Activated CD4-positive, alpha-beta T cell treated with anti-CD3 and anti-CD28 coated beads, Interleukin-10, Interleukin-2, amounts not matched to agents 100 ng/mL and 50 ng/mL, durations not matched to agents 16 hours and 8 hours (primary cell): Measurements from ENCODE around the gene CTTNBP2.

Experiments used
- DNase-seq: peaks from one replicate; pipeline ENCODE4 v3.0.0-alpha.2; 2020

CTTNBP2 gene

DNA sequence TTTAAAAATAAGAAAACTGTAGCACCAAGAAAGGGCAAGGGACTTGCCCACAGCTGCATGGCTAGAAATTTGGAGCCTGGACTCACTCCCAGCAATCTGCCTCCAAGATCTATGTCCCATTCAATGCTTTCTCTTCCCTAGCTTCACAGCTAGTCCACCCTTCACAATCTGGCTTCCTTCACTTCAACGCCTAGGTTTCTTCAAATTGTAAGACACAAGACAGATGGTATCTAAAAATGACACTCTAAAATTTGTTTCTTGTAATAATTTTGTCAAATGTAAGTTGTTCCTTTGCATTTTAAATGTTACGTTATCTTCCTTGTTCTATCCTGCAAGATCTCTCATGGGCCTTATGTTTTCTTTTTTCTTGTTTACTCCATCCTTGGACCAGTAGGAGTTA lies 48.6 kb downstream of the CTTNBP2 start:
- no peak for DNase-seq

DNA sequence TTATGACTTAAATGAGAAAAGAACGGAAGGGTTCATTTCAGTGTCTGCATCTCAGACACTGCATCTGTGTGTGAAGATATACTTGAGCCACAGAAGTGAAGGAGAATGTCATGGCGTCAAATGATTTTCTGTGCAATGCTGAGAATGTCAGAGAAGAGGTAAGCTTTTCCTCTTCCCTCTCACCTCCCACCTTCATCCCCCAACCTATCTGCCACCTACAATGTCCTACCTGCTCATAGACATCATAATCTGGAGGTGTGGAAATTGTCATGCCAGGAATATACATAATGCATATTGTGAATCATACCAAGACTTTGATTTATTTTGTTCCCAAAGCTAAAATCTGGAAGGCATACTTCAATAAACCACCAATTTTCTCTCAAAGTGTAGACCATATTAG lies 53.7 kb downstream of the CTTNBP2 start:
- no peak for DNase-seq

DNA sequence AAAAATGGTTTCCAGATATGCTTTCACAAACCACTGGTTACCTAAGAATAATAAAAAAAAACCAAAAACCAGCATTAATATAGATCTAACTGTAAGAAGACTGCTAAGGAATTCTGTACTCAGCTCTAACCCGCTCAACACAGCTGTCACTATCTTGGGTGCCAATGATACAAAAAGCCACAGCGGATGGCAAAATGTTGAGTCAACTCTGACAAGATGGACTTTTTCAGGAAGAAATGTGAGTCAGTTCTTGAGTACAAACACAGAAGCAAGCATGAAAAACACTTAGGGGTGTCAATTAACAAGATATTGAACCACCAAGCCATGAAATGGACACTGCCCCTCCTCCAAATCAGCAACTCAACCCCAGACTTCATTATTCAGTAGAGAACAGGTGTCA lies 55.0 kb downstream of the CTTNBP2 start:
- no peak for DNase-seq

DNA sequence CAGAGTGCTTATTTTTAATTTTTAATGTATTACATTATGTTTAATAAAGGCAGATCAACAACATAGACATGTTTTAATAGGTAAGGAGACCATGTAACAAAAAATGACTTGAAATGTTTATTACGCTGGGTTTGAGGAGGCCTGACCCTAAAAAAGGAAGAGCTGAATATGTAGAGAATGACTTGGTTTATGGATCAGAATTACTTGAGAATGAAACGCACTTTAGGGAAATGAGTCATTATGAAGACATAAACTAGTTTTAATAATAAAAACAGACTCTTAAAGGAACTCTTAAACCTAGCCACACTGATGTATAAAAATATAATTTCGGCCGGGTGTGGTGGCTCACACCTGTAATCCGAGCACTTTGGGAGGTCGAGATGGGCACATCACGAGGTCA lies 56.5 kb downstream of the CTTNBP2 start:
- DNase-seq: no peak

DNA sequence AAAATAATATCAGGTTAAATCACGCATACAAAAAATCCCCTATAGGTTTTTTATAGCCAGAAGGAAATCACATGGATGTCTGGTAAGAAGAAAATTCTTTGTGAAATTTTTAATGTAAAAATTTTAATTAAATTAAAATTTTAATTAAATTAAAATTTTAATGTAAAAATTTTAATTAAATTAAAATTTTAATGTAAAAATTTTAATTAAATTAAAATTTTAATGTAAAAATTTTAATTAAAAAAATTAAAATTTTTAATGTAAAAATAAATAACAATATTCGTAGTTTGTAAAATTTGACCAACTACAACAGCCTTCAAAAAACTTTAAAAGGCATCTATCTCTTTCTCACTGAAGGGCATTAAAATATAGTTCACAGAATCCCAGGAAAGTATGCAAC lies 61.5 kb downstream of the CTTNBP2 start:
- DNase-seq: no peak

DNA sequence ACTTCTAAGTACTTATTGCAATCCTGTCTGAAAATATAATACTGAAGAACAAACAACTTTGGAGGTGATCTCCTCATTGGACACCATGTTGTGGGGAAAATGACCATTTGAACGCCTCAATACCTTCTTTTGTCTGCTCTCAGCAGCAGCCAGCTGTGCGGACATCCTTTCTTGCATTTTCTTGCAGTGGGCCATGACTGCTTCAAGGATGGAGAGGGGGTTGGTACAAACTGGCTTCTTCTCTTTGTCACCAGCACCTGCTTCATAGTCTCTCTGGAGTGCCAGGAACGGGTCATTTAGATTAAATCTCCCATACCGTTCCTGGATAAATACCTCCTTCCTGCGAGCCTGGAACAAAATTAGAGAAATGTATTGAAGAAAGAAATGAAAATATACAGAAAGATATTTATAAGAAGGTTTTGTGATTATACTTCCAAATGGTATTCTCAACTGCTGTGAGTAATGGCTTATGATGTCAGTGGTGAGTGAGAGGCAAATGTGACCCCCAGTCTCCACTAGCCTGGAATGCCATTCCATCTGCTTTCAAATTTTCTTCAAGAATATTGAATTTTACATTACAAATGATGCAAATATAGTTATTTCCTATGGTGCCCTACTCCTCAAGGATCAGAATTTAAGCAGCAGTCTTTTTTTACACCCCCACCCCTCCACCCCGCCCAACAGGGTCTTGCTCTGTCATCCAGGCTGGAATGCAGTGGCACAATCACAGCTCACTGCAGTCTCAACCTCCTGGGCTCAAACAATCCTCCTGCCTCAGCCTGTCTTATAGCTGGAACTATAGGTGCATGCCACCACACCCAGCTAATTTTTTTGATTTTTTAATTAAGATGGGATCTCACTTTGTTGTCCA lies 62.4 kb downstream of the CTTNBP2 start:
- no peak for DNase-seq

DNA sequence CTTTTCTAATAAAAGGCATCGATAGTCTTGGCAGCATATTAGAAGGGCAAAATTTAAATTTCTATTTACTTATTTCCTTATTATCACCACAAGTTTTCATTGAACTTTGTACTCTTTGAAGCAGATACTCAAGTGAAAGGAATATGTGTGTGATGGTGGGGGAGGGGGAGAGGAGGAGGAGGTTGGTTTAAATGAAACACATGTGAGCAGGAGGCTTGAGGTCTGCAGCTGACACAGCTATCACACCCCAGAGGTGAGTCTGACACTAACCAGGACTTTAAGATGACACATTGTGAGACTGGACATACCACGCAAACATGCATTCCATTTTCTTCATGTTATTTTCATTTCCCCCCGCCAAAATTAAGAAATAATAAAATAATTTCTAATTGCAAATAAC lies 63.3 kb downstream of the CTTNBP2 start:
- no peak for DNase-seq

DNA sequence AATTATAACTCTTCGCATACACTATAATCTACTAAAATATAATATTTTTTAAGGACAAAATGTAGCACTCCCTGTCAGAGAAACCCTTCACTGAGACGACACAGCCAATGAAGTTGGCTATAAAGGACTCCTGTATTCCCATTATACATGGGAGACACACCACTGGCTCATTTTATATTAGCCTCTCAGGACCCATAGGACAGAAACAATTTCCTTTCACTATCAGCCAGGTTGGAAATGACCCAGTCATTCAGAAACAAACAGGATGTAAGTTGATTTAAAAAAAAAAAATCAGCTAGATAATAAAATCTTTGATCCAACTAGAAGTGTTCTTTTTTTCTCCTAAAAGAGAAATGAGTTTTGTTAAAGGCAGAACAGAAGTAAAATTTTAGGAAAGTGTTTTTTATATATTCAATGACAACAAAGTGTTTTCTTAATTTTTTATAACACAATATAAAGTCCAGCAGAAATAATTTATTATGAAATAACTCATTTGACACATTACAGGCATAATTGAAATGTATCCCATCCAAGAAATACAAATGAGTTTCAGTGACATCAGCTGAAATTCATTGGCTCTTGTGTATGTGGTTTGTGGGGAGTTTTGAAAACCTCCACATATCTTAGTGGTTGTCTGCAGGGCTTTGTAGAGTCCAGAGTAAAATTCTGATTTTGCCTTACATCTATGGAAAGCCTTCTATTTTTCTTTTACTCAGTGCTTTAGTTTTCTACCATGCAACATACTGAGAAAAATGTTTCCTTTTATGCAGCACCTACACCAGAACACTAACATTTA lies 64.1 kb downstream of the CTTNBP2 start:
- no peak for DNase-seq

DNA sequence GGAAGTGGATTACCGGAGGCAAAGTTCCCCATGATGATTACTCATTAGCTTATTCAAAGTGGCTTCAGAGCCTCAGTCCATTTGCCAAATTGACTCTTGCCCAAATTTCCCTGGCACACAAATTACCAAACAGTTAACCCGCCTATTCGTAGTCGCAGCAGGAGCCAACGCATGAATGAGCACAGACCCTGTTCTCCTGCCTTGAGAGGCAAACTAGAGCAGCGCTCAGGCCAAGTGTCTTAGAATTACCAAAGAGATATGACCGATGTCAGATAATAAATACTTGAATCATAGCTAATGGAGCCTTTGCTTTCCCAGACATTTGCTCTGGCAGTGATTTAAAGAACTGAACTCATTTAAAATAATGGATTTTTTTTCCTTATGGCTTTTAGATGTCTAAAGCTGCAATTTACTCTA lies 64.9 kb downstream of the CTTNBP2 start:
- DNase-seq: no peak

DNA sequence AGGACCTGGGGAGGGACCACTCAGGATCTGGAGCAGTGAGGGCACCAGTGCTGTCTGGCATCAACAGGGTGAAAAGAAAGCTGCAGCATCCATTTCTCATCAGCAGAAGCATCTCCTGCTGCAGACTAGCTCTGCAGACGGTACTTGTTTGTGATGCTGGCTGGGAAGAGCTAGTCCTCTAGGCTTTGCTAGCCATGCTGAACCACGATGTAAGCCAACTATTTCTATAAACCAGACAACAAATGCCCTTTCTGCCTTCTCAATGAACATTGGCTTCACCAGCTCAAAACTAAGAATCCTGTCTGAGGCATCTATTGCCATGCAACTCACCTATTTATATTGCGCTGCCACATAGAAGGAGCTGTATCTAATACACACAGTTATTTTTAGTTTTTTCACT lies 65.6 kb downstream of the CTTNBP2 start:
- no peak for DNase-seq

DNA sequence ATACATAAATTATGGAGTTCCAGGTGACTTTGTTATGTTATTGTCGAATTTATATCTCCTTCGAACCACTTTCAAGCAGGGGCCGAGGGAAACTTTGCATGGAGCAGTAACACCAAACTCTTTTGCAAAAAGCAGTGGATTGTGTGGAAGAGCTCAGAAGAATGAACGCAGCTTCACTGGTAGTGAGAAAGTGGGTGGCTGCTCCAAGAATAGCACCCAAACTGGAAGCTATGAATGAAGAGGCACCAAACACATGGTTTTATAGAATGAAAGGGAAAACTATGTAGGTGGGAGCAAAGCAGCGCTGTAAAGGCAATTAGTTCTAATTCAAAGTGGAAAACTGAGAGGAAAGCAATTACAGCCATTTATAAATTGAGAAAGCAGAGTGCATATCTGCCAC lies 67.2 kb downstream of the CTTNBP2 start:
- DNase-seq: no peak

DNA sequence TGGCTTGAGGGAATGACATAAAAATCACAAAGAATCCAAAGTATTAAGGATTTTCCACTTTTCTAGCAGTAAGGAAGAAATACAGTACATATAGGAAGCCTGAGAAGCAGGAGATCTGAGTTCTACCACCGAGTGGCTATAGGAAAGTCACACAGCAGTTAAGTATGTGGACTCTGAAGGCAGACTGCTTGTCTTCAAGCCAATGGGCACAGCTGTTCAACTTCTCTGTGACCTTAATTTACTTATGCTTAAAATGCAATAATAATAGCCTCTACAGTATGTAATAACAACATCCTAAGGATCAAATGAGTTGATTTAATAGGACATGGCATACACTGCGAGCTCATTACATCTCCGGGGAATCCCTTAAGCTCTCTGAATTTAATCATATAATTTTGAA lies 68.0 kb downstream of the CTTNBP2 start:
- no peak for DNase-seq

DNA sequence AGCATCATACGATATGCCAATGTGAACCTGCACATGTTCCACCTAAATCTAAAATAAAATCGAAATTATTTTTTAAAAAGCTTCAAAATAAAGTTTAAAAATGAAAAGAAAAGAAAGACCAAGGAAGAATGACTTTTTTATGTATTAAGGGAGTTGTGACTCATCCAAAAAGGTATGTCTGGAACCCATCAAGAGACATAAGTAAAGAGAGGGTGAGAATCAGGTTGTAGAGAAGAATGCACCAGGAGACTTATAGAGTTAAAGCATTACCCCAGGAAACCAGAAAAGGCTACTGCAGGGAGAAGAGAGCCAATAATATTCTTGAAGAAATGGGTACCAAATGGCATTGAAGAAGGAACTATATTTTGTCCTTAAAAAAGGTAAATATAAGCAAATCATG lies 69.8 kb downstream of the CTTNBP2 start:
- no peak for DNase-seq

DNA sequence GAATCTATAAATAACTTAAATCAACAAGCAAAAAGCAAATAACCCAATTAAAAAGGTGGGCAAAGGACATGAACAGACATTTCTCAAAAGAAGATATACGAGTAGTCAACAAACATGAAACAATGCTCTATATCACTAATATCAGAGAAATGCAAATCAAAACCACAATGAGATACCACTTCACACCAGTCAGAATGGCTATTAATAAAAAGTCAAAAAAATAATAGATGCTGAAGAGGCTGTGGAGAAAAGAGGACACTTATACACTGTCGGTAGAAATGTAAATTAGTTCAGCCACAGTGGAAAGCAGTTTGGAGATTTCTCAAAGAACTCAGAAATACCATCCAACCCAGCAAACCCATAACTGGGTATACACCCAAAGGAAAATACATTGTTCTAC lies 70.6 kb downstream of the CTTNBP2 start:
- no peak for DNase-seq

DNA sequence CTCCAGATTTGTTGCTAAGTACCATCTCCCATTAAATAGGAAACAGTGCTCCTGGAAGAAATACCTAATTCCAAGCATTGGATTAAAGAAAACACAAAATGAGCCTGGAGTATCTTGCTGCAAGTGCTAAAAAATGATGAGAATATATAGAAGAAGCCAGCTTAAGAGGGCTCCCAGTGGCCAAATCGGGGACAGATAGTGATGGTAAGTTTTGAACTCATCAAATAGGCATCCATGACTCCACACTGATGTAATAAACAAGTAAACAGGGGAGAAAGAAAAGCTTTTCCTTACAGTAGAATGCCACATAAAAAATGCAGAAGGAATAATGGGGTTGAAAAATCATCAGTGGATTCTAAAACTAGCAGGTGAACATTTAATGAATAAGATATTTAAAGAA lies 72.4 kb downstream of the CTTNBP2 start:
- DNase-seq: no peak

DNA sequence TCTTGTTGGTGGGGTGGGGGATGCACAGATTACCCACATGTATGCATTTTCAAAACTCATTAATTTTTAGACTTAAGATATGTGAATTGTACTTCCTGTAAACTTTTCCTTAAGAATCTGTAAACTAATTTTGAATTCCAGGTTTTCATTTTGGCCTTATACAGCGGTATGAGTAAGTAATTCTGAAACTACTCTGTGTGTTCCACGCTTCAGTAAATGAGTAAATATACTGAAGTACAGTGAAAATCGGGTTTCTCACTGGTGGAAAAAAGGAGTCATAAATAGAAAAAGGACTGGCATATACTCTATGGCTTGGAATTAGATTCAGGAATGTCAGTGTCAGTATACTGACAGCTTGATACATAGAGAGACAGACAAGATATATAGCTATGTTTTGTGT lies 72.8 kb downstream of the CTTNBP2 start:
- no peak for DNase-seq

DNA sequence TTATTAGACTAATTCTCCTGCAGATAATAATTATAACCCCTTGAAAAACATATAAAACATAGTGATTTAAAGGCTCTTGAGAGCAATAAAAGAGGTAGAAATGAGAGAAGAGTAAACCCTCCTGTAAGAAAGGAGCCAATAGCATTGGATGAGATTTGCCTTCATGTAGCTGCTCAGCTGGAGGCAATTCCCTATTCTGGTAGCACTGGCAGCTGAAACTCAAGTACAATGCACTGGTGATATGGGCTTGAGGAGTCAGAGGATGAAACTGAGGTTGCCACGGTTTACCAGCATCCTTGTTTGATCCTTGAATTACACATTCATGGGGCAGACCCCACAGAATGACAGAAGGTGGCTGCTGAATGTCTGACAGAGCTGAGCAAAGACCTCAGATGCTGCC lies 76.4 kb downstream of the CTTNBP2 start:
- no peak for DNase-seq

DNA sequence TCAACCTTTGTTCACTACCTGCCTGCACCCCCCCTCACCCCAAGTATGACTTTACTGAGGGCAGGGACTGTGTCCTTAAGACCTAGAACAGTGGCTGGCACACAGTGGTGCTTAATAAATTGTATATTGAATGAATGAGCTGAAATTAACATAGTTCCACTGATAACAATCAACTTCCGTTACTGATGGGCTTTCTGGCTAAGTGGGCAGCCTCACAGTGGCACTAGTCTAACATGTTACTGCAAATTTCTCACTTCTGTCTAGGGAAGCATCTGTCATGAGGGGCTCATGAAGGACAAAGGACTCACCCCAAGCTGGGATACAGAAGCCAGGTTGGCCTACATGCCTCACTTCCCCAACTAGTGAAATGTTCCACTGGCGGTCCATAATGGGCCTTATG lies 79.3 kb downstream of the CTTNBP2 start:
- no peak for DNase-seq

DNA sequence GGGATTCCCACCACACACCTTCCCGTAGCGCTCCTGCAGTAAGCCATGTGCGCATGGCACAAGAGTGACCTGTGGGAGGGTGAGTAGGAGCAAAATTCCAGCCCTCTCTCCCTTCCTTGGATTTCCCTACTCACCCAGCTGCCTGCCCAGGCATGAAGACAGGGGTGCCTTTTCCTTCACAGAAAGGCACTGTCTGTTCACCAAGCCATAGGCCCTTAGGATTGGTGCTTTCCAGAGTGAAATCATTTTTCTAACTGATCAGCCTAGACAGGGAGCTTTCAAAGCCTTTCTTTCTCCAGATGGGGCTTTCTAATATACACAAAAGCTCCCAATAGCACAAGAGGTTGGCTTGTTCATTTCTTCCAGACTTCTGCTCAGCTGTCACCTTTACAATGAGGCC lies 79.7 kb downstream of the CTTNBP2 start:
- no peak for DNase-seq

DNA sequence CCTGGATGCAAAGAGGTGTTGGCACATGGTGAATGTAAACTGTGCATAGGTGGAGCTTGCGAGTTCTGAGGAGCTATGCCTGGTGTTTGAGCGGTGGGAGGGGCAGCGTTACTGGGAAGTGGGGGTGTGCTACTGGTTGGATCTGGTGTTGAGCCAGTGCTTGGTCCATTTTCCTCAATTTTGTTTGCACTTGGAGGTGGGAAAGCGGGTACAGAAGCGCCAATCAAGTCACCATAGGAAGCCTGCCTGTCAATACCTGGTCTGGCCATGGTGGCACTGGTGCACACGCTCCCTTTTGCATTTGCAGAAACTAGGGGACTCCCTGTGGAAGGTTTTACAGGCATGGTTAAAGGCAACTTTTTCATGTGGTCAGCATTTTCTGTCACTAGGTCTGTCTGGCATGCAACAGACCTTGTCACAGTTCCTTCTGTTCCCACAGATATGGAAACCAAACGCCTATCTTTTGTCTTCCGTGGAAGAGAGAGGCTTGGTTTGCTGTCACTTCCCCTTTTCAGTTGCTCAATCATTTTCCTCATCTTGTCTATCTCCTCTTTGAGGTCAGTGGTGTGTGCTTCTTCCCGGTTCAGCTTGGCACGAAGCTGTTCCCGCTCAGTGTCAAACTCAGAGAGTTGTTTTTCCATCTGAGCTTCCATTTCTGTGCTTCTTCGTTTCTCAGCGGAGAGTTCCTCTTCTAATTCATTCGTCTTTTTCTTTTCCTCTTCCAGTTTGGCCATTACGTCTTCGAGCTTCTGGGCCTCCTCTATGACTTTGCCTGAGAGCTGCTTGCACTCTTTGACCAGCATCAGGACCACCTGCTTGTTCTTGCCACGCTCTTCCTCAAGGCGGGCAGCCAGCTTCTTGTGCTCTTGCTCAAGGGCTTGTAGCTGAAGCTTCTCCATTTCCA lies 81.1 kb downstream of the CTTNBP2 start:
- no peak for DNase-seq

DNA sequence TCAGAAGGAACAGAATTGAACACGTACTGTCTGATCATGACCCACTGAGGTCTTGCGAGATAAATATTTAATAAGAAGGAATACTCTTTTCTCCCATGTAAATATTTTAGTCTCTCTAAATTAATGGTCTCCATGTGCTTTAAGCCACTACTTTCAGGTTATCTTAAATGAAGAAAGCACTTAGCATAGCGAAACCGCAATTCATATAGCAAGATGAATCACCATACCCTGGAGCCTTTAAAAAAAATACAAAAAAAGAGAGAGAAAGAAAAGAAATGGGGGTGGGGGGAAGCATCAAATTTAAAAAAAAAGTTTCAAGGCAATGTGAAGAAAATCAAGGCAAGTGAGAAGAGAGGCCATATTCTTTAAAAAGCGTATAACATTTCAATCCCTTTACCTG lies 82.5 kb downstream of the CTTNBP2 start:
- DNase-seq: no peak

DNA sequence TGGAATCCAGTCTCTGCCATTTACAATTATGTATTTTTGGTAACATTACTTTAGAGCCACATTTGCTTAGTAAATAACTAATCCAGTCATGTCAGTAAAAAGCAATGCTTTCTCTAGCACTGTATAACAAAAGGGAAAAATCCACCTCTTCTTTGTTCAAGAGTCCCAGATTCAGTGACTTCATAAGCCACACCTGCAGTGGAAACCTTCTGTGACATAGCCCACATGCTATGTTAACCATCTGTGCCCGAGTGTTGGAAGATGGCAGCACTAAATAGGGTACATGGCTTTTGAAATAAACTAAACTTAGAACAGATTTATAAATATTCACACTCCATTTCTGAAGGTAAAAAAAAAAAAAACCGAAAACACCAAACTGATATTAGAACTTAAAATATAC lies 83.0 kb downstream of the CTTNBP2 start:
- no peak for DNase-seq

DNA sequence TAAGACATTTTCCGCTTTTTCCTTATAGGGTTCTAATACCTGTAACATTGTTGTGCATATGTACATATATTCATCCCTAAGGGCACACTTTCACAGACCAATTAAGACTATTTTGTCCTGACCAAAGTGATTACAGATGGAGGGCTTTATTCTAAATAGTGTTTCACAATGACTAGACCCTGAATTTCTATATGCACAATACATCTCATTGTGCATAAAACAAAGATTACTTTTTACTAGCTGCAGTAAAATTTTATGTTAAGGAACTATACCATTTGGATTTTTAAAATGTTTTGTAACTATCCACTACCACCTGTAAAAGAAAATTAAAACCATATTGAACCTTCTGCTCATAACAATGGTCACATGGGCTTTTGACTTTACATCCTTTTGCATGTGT lies 87.8 kb downstream of the CTTNBP2 start:
- DNase-seq: no peak
